Measurements from ENCODE around the gene GRAMD1A. TPM values are rescaled to one million over a fixed set of nuclear protein-coding genes. Genes with fewer than 3 reads are reported as not detected.

GRAMD1A gene
- total and polyA plus RNA-seq, 2 of the 8 experiments (the other 6 are each of a cell fraction or from before 2014, with no cell fraction given): 113 to 154 TPM

Other genes with a start within 250 kb of the GRAMD1A start
- gene ZNF599, start 227.1 kb upstream of the GRAMD1A start, total RNA-seq (2021; fragmentation: NEBNext Ultra II Directional; extraction: Animal tissue kit (Norgen Biotek cat#: 25700)): 3.8 and 4.8 TPM in 2 replicates
- gene ZNF599, start 227.1 kb upstream of the GRAMD1A start, polyA plus RNA-seq (2011; rRNA removed): 5.4 and 6.5 TPM in 2 replicates
- 4.7 TPM in 2 replicates for gene ZNF30, start 73.4 kb upstream of the GRAMD1A start, total RNA-seq (2021; fragmentation: NEBNext Ultra II Directional; extraction: Animal tissue kit (Norgen Biotek cat#: 25700))
- gene ZNF30, start 73.4 kb upstream of the GRAMD1A start, polyA plus RNA-seq (2011; rRNA removed): 1.1 and 2.0 TPM in 2 replicates
- gene ZNF792, start 36.1 kb upstream of the GRAMD1A start, total RNA-seq (2021; fragmentation: NEBNext Ultra II Directional; extraction: Animal tissue kit (Norgen Biotek cat#: 25700)): 6.0 and 7.2 TPM in 2 replicates
- 1.9 and 2.5 TPM in 2 replicates for gene ZNF792, start 36.1 kb upstream of the GRAMD1A start, polyA plus RNA-seq (2011; rRNA removed)
- gene SCN1B, start 30.1 kb downstream of the GRAMD1A start, total RNA-seq (2021; fragmentation: NEBNext Ultra II Directional; extraction: Animal tissue kit (Norgen Biotek cat#: 25700)): 3.3 and 3.5 TPM in 2 replicates
- gene SCN1B, start 30.1 kb downstream of the GRAMD1A start, polyA plus RNA-seq (2011; rRNA removed): 3.1 and 4.1 TPM in 2 replicates
- 12.3 and 14.7 TPM in 2 replicates for gene HPN, start 41.4 kb downstream of the GRAMD1A start, total RNA-seq (2021; fragmentation: NEBNext Ultra II Directional; extraction: Animal tissue kit (Norgen Biotek cat#: 25700))
- gene HPN, start 41.4 kb downstream of the GRAMD1A start, polyA plus RNA-seq (2011; rRNA removed): 33.7 and 49.9 TPM in 2 replicates
- gene FXYD3, start 115.5 kb downstream of the GRAMD1A start, total RNA-seq (2021; fragmentation: NEBNext Ultra II Directional; extraction: Animal tissue kit (Norgen Biotek cat#: 25700)): 0.86 TPM in 1 of 2 replicates, not detected in the other
- gene FXYD3, start 115.5 kb downstream of the GRAMD1A start, polyA plus RNA-seq (2011; rRNA removed): 0.09 and 0.33 TPM in 2 replicates
- 2.0 and 2.9 TPM in 2 replicates for gene LGI4, start 134.7 kb downstream of the GRAMD1A start, total RNA-seq (2021; fragmentation: NEBNext Ultra II Directional; extraction: Animal tissue kit (Norgen Biotek cat#: 25700))
- gene LGI4, start 134.7 kb downstream of the GRAMD1A start, polyA plus RNA-seq (2011; rRNA removed): 8.2 and 9.4 TPM in 2 replicates
- gene FXYD1, start 138.5 kb downstream of the GRAMD1A start, total RNA-seq (2021; fragmentation: NEBNext Ultra II Directional; extraction: Animal tissue kit (Norgen Biotek cat#: 25700)): 8.1 and 10.3 TPM in 2 replicates
- gene FXYD1, start 138.5 kb downstream of the GRAMD1A start, polyA plus RNA-seq (2011; rRNA removed): 1.6 and 3.3 TPM in 2 replicates
- 14.3 and 15.4 TPM in 2 replicates for gene FXYD7, start 142.9 kb downstream of the GRAMD1A start, total RNA-seq (2021; fragmentation: NEBNext Ultra II Directional; extraction: Animal tissue kit (Norgen Biotek cat#: 25700))
- gene FXYD7, start 142.9 kb downstream of the GRAMD1A start, polyA plus RNA-seq (2011; rRNA removed): 12.1 and 17.5 TPM in 2 replicates
- gene FXYD5, start 154.4 kb downstream of the GRAMD1A start, total RNA-seq (2021; fragmentation: NEBNext Ultra II Directional; extraction: Animal tissue kit (Norgen Biotek cat#: 25700)): 99.0 and 104 TPM in 2 replicates
- 167 and 191 TPM in 2 replicates for gene FXYD5, start 154.4 kb downstream of the GRAMD1A start, polyA plus RNA-seq (2011; rRNA removed)
- not detected in 2 replicates for gene FAM187B, start 228.4 kb downstream of the GRAMD1A start, total RNA-seq (2021; fragmentation: NEBNext Ultra II Directional; extraction: Animal tissue kit (Norgen Biotek cat#: 25700))
- gene FAM187B, start 228.4 kb downstream of the GRAMD1A start, polyA plus RNA-seq (2011; rRNA removed): 0.09 TPM in 1 of 2 replicates, not detected in the other
- gene LSR, start 248.7 kb downstream of the GRAMD1A start, total RNA-seq (2021; fragmentation: NEBNext Ultra II Directional; extraction: Animal tissue kit (Norgen Biotek cat#: 25700)): 159 and 166 TPM in 2 replicates
- 186 and 296 TPM in 2 replicates for gene LSR, start 248.7 kb downstream of the GRAMD1A start, polyA plus RNA-seq (2011; rRNA removed)

Data from H1 (cell line).